DMS114 treated with DMSO at 0.1 percent for 48 hours (cell line): ENCODE results near the gene SDS.

Experiments
- DNase-seq: peaks from one replicate; lab custom pipeline; 2025; ENCODE audit not compliant: unreplicated experiment; lab: John Stamatoyannopoulos, UW

Gene SDS

DNA sequence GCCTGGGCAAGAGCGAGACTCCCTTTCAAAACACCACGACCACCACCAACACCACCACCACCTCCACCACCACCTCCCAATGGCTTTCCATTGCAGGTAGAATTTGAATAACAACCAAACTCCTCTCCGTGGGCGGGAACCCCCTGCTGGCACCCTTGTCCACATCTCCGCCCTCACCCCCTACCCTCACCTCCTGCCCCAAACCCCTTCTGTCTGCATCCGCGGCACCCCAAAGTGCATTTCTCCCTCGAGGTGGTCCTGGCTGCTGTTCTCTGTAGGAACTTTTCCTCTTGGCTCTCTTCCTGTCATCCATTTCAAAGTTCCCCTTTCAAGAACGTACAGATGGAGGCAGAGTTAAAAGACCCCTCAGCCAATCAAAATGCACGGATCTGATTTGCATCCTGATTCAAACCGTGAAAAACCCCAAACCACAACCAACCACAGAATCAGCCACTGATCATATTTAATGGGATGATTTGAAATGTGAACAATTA is 22.3 kb upstream of the SDS start:
- no peak for DNase-seq

DNA sequence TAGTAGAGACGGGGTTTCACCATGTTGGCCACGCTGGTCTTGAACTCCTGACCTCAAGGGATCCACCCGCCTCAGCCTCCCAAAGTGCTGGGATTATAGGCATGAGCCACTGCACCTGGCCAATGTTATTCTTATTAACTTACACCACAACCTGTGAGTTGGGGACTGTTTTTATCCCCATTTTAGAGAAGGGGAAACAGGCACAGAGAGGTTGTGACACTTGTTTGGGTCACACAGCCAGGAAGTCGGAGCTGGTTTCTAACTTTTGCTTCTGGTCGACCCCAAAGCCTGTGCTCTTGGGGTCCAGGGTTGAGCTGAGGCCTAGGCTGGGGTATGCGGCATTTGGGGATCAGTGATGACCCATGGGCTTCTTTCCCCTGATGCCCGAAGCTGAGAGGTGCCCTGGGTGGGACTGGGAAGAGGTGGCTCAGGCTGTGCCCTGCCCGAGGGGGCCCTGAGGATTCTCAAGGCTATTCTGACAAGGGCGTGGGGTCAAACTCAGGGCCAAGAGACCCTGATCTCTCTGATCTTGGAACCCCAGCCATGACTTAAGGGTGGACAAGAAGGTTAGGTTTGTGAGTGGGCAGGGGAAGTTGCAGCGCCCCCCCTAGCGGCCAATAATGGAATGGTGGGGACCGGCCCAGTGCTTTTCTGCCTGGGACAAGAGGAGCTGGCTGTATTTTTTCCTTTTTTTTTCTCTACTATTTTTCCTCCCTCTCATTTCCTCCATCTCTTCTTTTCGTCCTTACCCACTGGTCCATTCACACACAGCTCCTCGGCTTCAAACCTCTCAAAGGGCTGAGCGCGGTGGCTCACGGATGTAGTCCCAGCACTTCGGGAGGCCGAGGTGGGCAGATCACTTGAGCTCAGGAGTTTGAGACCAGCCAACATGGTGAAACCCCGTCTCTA is 21.5 kb upstream of the SDS start:
- peak; percentile 37 for DNase-seq

DNA sequence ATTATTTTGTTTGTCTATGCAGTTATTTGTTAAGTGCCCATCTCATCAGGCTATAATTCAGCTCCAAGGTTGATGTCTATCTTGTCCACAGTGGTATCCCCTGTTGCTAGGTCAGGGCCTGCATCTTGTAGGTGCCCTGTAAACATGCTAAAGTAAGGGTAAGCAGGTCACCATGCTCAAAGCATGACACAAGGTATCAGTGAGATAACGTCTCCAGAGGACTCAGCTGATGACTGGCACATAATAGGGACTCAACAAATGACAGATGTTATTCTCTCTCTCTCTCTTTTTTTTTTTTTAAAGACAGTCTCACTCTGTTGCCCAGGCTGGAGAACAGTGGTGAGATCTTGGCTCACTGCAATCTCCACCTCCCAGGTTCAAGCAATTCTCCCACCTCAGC is 20.8 kb upstream of the SDS start:
- DNase-seq: no peak

DNA sequence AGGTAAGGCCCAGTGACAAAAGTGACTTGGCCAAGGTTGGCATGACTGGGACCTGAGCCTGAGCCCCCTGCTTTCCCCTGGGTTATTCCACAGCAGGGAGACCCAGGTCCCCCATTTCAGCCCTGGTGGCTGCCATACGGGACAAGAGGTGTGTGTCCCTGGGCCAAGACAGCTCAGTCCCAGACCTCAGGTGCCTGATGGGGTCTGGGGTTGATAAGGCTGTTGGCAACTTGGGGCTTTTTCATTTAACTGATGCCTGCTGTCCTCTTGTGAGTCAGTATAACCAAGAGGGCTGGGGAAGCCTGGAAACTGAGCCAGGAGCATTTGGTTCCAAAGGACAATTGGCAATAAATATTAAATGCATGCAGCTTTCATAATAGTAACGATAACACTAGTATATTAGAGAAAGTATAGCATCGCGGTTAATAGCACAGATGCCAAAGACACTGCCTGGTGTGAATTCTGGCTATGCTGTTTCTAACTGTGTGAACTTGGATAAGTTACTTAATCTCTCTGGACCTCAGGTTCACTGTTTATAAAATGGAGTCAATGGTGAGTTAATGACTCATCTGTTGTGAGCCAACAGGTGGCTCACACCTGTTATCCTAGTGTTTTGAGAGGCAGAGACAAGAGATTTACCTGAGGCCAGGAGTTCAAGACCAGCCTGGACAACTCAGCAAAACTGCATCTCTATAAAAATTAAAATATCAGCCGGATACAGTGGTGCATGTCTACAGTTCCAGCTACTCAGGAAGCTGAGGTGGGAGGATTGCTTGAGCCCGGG is 19.4 kb upstream of the SDS start:
- DNase-seq: no peak

DNA sequence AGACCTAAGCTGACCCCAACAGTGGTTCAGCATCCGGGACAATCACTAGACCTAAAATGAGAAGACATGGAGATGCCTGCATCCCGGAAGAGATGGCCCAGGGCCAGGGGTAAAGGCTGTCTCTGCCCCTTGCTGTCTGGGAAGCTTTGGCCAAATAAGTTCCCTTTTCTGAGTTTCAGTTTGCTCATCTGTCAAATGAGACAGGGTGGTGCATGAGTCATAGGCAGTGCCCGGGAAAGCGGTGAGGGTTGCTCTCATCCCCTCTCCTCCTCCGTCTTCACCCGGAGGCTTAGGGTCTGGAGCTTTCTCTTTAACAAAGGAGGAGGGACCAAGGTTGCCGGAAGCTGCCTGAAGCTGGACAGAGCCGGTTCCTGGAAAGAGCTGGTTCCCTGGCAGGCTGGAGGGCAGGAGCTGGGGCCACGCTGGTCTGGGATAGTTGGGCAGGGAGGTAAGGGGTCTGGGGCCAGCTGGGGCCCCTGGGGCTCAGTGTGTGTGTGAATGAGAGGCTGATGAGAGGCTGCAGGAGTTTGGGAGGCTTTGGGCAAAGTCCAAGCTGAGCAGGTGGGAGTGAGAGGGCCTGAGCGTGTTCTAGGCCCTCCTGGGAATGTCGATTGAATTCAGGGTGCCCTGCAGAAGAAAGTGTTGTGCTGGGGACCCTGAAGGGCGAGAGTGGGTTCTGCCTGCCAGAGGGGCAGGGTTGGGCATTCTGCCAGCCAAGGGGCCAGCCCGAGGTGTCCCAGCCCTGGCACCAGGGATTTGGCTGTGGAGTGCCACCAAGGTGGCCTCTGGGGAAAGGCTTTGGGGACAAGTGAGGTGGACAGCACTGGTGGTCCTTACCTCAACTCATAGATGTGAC is 18.6 kb upstream of the SDS start, which contains the start of gene SDSL:
TSS of gene SDSL (plus strand) at position 351 of the 856 bp plus-strand sequence. CDS start 5,603 bp downstream, outside the sequence.
- DNase-seq: peak; percentile 48

DNA sequence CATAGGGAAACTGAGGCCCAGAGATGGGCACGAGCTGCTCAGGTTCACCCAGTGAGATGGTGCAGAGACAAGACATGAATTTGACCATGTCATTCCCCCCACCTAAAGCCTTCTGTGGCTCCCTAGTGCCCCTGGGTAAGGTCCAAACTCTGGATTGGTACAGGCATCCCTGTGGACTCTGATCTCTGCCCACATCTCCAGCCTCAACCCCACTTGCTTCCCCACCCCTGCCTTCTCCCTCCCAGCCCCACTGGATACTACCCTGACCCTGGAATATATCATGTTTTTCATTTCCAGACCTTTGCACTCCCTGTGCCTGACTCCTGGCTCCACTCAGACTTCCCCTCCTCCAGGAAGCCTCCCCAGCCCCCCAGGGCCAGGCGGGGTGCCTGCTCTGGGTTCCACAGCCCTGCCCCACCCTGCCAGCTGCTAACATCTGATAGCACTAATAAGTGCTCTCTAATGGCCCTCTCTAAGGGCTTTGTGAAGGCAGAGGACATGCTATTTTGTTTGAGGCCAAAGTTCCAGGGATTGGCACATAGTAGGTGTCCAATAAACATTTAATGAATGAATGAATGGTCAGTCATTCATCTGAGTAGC is 17.4 kb upstream of the SDS start:
- no peak for DNase-seq

DNA sequence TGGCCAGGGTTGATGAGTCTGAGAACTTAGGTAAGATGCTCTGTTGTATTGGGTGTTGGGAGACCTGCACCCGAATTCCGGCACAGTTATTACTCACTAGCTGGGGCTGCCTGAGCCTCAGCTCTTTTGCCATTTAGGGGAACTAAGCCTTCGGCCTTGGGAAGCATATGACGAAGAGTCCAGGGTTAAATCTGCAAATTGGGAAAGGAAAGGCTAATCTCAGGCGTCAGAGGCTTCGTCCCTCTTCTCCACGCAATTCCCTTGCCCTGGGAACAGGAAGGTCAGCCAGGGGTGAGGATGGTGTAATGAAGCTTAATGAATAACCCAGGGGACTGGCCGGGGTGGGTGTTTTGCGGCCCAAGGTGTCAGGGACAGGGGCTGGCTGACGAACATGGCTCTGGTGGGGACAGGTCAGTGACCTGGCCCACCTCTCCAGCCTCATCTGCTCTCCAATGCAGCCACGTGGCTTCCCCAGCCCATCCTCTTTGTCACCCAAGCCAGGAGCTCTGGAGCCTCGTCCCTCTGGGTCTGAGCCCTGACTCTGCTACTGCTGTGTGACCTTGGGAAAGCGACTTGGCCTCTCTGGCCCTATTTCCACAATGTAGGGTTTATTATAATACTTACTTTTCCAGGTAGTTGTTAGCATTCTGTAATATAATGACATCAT is 14.7 kb upstream of the SDS start:
- no peak for DNase-seq

DNA sequence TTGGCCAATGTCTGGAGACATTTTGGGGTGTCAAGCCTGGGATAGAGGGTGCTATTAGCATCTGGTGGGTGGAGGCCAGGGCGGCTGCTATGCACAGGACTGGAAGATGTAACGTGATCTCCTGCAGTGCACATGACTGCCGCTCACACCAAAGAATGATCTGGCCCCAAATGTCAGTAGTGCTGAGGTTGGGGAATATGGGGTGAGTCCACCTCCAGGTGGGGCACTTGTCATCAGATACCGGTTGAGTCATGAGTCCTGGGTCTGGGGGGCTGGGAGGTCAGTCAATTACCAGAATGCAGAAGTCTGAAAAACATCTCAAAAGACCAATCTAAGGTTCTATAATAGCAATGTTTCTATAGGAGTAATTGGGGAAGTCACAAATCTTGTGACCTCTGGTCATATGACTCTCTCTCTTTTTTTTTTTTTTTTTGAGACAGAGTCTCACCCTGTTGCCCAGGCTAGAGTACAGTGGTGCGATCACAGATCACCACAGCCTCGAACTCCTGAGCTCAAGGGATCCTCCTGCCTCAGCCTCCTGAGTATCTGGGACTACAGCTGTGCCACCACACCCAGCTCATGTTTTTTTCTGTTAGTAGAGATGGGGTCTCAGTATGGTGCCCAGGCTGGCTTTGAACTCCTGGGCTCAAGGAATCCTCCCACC is 12.5 kb upstream of the SDS start:
- DNase-seq: no peak

DNA sequence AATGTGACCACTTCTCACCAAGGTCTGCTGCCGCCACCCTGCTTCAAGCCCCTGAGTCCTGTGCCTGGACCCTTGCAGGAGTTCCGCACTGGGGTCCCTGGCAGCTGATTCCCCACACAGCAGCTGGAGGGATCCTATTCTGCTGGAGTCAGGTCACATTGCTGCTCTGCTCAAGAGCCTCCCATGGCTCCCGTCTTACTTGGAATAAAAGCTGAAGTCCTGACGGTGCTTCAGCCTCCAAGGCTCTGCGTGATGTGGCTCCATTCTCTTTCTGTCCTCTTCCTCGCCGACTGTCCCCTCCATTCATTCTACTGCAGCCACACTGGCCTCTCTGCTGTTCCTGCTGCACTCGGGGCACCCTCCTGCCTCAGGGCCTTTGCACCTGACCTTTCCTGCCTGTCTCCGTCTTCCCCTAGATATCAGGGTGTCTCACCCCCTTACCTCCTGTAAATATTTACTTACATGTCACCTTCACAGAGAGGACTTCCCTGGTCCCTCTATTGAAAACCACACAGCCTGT is 10.9 kb upstream of the SDS start:
- no peak for DNase-seq

DNA sequence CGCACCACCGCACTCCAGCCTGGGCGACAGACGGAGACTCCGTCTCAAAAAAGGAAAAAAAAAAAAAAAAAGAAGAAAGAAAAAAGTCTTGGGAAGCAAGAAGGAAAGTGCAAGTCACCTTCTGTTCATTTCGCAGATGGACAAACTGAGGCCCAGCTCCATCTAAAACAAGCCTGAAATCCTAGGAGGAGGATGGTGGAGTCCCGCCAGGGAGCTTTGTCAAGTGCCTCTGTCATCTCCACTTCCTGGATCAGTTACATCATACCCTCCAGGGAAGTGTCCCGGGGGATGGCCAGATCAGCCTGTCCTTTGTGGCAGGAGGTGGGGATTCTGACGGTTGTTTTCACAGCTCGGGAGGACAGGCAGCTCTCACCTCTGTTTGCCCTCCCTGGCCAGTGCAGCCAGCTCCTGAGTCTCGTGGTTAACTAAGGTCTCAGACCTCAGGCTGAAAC is 9.8 kb upstream of the SDS start:
- DNase-seq: no peak

DNA sequence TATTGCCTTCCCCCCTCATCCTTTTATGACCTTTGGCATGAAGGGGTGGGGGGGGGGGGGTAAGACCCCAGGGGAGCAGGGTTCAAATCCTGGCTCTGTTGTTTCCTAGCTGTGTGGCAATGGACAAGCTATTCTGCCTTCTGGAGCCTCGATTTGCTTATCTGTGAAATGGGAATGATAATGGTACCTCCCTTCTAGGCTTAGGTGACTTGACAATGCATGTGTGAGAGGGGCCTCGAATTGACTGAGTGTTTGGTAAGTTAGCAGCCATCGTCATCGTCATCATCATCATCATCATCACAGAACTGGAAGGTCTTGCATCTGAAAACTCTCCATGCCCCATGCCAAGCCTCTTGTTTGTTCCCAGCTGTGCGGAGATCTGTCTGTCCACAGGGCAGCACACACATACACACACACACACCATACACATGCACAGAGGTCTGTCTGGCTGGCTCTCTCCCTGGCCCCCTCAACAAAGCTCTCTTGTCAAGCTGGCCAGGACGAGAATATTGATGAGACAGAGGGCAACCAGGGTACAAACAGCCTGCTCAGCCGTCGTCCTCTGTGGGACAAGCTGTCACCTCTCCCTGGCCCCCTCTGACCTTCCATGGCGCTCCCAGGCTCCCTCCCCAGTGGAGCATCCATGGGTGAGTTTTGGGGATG is 5.9 kb upstream of the SDS start:
- DNase-seq: no peak

DNA sequence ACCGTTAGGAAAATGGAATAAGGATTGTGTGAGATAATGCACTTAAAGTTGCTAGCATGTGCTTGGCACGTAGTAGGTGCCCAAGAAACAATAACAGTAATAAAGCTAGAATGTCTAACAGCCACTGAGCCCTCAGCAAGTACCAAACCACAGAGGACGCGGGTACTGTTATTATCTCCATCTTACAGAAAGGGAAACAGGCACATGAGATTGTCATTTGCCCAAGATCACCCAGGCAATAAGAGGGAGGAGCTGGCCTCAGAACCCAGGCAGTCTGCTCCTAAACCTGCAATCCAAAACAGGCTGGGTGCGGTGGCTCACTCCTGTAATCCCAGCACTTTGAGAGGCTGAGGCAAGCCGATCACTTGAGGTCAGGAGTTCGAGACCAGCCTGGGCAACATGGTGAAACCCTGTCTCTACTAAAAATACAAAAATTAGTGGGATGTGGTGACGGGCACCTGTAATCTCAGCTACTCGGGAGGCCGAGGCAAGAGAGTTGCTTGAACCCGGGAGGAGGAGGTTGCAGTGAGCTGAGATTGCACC is 5.1 kb upstream of the SDS start:
- no peak for DNase-seq

DNA sequence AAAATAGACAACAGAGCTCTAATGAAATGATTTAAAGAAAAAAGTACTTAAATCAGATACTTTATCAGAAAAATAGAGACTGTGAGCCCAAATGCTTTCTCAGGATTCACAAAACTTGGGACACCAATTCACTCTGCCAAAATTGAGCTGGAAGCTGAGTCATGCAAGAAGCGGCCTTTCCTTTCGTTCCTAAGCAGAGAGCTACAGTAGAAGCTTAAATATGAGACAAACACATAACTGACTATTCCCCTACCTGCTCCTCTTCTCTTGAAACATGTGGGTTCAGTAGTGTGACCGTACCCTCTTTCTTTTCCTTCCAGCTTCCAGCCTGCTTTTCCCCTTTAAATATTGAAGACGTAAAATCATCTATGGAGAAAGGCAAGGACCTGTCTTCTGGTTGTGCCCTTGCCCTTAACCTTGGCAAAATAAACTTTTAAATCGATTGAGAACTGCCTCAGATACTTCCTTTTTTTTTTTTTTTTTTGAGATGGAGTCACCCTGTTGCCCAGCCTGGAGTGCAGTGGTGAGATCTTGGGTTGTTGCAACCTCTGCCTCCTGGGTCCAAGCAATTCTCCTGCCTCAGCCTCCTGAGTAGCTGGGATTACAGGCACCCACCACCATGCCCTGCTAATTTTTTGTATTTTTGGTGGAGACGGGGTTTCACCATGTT is 4.4 kb upstream of the SDS start:
- no peak for DNase-seq

DNA sequence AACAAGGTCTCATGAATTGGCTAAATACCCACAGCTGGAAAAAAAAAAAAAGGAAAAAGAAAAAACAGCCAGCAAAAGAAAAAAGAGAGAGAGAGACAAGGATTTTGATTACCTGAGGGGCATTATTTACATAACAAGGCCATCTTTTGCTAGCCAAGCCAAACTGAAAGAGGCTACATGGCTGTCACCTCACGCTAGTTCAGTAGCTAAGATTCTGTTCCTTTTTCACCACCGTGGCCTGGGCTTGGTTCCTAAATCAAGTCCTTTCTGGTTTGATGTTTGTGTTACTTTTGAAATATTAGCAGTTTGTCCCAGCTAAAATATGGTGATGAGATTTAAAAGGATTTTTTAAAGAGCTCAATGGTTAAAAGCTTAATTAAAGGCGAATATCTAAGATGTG is 2.0 kb upstream of the SDS start:
- no peak for DNase-seq

DNA sequence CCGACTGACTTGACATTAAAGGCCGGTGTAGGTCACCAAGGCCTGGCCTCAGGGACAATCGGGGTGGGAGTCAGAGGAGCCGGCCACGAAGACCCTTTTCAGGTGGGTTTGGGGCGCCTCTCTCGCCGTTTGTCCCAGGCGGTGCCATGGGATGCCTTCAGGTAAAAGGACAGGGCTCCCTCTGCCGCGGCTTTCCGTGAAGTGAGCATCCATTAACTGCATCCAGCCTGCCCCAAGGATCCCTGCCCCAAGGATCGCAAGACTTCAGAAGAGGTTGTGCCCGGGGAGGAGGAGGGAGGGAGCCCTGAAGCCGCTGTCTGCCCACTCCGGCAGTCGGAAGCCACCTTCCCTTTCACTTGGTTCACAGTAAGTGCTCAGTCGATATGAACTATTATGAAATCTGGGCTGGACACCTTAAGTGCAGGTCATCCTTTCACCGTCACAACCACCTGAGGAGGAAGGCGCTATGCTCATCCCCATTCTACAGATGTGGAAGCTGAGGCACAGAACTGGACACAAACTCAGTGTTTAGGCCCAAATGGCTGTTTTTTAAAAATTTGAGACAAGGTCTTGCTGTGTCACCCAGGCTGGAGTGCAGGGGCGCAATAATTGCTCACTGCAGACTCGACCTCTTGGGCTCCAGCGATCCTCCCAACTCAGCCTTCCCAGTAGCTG is 964 bp downstream of the SDS start:
- no peak for DNase-seq

DNA sequence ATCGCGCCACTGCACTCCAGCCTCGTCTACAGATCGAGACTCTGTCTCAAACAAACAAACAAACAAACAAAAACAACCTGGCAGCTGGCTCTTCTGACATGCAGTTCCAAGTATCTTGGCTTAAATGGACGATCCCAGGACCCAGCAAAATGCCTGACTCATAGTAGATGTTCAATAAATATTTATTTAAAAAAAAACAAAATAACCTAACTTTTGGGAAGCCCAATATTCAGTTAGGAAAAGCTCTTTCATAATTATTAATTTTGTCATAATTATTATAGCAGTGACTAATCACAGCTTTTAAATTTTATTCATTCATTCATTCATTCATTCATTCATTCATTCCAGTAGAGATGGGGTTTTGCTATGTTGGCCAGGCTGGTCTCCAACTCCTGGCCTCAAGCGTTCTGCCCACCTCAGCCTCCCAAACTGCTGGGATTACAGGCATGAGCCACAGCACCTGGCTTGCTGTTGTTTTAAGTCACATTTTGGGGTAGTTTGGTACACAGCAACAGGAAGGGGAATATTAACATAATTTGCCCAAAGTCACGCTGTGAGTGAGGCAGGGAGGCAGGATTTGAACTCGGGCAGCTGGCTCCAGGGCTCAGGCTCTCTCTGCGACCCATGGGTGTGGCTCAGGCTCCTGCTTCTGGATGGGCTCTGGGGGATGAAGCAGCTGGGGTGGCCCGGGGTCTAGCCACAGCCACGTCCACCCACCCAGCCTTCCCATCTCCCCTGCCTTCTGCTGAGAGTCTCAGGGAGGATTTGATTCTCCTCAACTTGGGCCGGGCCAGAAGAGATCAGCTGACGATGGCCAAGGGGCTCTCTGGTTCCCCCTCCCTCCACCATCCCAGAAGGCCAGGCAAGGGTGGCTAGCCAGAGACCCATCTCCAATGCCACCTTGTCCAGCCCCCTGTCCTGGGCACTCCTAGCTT is 2.4 kb downstream of the SDS start:
- DNase-seq: no peak
